Activated CD8-positive, alpha-beta memory T cell treated with anti-CD3 and anti-CD28 coated beads, Interleukin-2, amount 50 U/mL, for 1 hour (primary cell): ENCODE measurements around the gene OR51E1.

Source experiments
- DNase-seq: peaks from one replicate; pipeline ENCODE4 v3.0.0-alpha.2; 2020; ENCODE audit errors: extremely low read depth

OR51E1 gene

DNA sequence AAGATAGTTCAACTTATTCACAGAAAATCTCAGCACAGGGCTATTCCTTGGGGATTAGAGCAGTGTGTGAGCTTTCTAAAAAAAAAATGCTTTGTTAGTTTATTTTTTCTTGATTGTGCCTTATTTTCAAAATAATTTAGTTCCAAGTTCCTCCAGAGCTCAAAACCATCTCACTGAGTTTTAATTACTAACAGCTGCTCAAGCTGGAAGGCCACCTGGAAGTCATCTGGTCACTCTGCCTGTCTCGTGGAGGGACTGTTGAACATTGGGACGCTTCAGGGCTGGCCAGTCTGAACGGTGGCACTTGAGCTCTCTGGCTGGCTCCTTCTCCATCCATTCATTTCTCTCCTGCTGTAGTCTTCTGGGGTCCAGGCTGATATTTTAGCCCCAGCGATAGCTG is 4.0 kb downstream of the OR51E1 start:
- no peak for DNase-seq

DNA sequence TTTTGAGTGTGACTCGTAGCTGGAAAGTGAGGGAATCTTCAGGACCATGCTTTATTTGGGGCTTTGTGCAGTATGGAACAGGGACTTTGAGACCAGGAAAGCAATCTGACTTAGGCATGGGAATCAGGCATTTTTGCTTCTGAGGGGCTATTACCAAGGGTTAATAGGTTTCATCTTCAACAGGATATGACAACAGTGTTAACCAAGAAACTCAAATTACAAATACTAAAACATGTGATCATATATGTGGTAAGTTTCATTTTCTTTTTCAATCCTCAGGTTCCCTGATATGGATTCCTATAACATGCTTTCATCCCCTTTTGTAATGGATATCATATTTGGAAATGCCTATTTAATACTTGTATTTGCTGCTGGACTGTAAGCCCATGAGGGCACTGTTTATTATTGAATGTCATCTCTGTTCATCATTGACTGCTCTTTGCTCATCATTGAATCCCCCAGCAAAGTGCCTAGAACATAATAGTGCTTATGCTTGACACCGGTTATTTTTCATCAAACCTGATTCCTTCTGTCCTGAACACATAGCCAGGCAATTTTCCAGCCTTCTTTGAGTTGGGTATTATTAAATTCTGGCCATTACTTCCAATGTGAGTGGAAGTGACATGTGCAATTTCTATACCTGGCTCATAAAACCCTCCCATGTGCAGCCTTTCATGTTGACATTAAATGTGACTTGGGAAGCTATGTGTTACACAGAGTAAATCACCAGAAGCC is 11.0 kb downstream of the OR51E1 start:
- no peak for DNase-seq

DNA sequence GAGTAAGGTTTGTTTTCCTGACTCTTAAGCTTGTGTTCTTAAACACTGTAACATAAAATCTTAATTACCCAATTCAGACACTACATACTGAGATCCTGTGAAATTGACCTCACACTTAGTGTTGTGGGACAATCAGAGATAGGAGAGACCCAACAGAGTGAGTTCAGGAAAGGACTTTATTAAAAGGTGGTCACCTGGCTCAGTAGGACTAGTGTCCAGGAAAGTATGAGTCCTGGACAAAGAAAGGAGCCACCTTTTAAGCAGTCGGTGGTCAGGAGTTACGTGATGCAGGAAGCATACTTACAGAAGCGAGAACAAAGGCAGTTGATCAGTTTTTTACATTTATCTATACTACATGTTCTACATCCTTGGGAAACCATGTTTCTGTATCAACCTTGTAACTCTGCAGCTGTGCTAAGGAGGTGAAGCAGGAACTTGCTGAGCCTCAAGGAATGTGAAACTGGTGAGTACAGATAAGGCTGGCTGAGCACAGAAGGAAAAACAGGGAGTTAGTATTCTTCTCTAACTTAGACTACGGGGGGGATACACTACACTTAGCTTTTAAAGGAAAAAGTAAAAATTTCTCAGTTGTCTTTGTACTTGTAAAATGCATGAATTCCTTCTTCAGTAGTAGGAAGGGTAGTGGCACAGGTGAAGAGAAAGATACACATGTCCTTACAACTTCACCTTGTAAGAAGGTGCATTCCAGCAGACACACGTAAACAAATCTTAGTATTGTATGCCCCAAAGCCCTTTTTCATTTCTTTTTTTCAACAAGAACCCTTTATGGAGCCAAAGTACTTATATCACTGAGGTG is 15.1 kb downstream of the OR51E1 start:
- DNase-seq = no peak

DNA sequence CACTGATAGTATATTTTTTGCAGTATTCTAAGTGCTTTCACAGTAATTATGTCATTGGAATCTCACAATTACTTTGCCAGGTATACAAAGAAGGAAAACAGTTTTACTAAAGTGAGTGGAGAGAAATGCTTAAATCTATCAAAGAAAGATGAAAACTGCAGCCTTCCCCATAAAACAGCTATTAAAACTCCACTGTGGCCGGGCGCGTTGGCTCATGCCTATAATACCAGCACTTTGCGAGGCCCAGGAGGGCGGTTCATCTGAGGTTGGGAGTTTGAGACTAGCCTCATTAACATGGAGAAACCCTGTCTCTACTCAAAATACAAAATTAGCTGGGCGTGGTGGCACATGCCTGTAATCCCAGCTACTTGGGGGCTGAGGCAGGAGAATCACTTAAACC is 19.1 kb downstream of the OR51E1 start:
- DNase-seq = no peak

DNA sequence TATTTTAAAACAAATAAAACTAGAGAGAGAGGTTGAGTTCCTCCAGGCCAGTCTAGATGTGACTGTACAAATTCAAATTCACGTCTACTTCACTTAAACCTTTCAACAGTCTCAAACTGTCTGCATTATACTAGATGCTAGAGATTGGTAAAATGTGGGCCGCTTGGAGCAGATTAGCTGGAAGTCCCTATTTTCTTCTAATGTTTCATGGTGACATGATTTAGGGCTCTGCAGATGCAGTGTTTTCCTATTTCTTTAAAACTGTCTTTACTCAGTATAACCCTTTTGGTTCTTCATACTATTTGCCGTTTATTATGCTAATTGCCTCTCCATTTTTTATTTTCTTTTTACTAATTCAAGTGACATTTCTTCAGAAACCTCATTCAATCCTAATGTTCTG is 20.4 kb downstream of the OR51E1 start:
- no peak for DNase-seq

DNA sequence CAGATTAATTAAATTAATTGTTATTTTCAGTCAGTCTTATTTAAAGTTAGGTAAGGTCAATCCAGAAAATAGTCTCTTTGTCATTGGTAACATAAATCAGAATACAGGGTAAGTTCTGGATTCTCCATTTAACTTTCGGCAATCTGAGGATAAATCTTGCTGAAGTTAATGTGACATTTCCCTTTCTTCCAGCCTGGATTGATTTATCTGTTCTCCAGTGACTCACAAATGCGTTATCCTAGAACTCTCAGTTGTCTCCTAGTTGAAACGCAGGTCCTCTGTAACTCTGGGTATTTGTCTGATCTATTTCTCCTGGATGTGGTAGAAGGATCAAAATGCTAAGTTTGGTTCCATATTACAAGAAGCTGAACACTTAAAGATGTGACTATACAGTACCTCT is 21.0 kb downstream of the OR51E1 start:
- no peak for DNase-seq

DNA sequence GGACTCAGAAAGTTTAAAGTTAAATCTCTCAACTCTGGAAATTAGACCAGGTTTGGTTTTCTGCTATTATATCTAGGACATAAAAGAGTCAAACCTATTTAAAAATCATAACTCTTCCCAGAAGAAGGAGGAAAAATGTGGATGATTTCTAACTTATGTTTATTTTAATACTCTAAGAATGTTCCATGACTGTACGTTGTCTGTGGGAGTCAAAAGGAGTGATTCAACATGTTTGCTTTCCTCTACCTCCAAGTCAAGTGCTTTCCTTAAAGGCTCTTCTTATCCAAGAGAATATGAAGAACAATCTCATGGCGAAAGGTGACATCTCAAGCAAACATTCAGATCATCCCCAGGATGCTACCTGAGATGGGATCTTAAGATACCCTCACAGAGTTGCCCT is 21.6 kb downstream of the OR51E1 start:
- DNase-seq = no peak

DNA sequence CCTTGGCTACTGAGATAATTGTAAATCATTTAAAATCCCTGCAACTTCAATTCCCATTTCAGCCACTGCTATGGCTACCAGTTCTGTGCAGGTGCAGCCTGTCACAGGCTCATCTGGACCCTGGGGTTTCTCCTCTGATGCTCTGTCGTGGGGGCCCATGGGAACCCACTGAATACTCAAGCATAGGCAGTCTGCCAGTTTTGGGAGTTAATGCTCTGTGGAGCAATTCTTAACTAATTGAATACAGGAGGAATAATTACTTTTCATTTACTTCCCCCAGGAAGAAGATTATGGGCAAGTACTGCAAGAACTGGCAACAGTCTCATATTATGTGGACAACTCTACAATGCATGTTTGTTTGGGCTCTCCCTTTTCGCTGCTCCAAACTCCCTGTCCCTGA is 28.0 kb downstream of the OR51E1 start:
- no peak for DNase-seq

DNA sequence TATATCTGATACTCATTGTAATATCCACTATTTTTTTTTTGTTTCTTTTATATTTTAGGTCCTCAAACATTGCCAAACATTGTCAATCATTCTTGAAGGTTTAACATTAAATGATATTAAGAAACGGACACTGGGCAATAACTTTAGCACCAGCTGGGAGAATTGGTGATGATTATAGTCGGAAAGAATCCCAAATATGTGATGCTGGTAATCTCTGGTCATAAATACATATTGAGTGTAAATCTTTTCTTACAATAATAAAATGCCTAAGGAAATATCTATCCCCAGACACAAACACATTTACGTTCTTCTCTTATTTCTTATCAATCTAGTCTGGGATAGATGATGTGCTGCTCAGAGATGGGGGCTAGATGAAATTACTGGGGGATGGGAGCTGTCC is 28.7 kb downstream of the OR51E1 start:
- no peak for DNase-seq

DNA sequence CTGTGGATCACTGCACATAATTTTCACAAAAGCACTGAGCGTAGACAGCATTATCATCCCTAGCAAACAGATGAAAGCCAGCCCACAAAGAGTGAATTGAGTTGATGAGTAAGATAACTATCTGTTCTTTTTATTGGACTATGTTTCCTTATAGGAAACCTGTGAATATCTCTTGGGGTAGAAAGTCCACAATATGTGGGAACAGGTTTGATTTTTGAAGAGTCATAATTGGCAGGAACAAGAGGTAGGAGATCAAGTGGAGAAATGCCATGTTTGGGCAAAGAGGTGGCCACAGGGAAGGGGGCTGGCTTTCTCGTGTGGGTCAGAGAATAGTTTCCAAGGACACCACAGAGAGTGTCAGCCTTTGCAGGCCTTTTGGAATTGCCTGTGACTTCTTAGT is 30.0 kb downstream of the OR51E1 start:
- no peak for DNase-seq

DNA sequence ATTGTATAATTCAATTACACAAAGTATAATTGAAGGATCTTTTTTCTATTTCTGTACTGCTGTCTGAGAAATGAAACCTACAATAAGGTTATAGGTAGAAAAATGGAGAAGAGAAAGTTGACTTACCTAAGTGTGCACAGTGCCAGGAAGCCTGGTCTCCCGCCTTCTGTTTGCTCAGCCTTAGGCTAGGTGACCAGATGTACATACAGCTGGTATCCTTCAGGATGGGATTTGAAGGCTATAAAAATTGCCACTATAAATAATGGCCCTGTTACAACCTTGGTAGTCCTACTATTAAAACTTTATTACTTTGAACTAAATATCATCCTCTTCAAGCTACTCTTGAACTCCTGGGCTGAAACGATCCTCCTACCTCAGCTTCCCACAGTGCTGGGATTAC is 34.2 kb downstream of the OR51E1 start:
- DNase-seq = no peak

DNA sequence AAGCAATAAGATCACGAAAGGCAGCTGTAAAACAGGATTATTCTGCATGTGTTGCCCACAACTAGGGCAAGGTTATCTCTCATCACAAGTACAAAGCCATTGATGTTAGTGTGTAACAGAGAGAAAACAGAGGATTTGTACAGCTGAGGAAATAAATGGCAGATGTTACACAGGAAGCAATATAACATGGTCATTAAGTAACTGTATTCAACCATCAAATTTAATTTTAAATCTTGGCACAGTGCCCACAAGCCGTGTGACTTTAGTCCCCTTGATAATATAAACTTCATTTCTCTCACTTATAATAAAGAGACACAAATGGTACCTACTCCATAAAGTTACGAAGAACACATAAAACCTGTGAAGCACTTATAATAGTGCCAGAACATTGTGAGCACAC is 36.6 kb downstream of the OR51E1 start:
- DNase-seq = no peak

DNA sequence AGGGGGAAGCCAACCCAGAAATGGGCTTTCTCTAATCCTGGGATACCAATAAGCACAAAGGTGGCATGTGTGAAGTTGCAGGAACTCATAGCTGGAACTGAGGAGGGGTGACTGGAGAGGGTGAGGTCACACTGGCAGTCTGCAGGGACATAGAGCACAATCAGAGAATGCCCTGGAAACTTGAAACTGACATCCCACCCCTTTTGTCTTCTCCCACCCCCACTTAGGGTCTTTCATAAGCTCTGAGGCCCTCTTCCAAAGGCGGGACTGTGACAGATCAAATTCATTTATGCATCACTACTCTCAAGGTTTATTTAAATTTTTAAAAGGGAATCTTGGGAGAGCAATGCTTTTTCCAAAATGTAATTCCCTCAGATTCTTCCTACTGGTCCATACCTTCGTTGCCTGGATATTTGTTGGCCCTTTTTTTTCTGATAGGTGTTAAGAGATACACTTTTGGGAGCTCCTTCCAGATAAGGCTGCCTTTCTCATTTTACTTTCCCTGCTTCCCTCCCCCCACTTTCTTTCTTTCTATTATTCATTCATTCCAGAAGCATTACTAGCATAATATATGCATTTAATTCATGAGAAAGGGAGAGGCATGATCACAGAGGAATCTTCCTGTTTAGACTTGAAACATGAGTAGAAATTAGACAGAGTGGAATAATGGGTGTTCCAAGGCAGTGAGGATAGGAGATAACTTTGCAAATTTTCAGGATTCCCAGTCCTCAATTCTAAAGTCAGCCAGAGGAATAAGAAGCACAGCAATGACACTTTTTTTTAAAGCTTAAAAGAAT is 39.0 kb downstream of the OR51E1 start:
- DNase-seq = no peak

DNA sequence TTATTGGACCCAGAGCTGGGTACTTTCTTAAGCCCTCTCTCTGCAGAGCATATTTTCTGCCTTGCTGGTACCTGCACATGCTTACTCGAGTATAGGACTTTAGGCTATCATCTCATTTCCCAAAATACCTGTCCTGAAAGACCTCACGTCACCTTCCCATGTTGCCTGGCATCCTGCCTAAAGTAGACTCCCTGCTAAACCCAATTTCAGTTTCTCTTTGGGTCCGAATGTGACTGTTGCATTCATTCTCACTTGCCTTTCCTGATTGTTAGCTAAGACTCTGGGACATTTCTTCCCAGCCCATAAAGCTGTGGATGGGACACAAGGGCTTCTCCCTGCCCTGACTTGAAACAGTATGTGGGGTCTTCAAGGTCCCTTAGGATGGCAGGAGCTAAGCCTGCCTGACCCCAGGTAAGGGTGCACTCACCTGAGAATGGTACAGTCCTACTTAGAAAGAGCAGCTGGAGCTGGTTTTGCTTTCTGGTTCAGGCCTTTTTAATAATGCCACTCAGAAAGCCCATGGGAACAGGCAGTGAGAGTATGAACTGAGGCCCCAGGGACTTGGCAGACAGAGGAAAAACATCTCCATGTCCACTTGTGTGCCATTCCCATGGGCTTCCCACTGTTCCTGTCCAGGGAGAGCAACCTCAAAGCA is 41.0 kb downstream of the OR51E1 start:
- DNase-seq = no peak

DNA sequence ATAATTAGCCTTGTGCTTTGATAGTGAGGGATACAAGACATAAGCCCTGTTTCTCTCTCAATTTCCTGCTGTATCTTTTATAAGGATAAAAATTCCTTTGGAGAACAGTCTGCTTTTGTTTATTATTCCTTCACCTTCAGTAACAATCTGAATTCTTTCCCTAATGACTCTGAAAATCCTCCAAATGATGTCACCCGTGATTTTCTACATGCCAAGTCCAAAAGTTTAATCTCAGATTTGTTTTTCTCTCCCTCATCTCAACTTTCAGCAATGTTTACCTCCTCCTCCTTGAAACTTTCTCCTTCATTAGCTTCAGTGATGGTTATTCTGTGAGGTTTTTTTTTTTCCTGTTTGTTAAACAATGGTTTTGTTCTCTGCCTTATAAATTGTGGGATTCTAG is 51.7 kb downstream of the OR51E1 start:
- no peak for DNase-seq

DNA sequence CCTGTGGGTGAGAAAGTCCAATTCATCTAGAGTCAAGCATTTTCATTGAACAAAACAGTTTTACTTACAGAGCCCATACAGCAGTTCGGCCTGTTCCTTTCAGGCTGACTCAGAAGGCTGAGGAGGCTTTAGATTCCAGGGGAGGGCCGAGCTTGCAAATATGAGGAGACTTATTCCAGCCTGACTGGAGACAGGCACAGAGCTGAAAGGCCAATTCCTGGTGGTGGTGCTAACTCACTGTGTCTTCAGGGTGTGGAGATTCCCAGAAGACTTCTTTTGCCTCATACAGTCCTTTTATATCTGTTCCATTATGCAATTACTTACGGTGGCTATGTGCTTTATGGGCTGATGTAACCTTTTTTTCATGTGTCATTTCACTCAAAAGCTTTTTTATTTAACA is 53.8 kb downstream of the OR51E1 start, which contains the start of gene OR51E2:
OR51E2 (minus strand) TSS at position 269 of the 400 bp plus-strand sequence. CDS start 15,142 bp downstream, outside the sequence.
- no peak for DNase-seq

DNA sequence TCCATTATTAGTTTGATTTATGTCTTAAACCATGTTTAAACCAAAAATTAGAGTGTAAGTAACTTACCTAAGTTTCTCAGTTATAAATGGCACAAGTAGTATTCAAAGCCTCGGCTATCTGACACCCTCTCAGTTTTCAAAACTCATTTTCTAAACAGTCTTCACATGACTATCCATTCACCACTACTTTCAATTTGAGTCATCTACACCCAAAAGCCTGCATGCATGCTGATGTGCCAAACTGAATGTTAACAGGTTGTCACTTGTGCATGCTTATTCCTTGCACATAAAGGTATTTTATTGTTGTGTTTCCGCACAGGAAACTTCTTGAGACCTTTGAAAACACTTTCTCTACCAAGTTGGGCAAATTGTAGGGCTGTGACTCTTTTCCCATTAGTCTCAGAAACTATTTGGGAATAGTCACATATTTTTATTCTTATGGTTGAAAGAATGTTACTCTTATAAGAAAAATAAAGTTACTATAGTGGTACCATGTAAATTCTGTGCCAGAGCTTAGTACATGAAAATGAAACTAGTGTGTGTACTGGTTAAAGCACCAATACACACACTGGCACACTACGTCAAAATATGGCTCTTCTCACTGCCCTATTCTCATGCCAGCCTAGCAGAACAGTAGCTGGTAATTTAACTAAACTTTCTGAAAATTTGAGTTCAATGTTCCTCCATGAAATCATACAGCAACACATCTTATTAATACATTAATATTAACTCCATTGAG is 56.1 kb downstream of the OR51E1 start:
- DNase-seq = no peak

DNA sequence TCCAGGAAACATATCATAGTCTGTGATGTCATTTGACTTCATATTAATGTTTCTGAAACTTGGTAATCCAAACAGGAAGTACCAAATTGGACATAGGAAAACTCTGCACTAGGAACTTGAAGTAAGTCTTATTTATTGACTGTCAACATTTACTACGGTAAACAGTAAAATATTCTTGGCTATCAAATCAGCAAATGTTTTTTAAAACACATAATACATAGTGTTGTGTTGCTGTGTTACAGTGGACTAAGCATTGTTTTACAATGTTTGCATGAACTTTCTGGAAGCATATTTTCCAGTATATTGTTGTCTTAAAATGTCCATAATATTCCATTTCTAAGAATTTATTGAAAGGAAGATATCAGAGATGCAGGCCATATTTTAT is 56.6 kb downstream of the OR51E1 start:
- DNase-seq = no peak

DNA sequence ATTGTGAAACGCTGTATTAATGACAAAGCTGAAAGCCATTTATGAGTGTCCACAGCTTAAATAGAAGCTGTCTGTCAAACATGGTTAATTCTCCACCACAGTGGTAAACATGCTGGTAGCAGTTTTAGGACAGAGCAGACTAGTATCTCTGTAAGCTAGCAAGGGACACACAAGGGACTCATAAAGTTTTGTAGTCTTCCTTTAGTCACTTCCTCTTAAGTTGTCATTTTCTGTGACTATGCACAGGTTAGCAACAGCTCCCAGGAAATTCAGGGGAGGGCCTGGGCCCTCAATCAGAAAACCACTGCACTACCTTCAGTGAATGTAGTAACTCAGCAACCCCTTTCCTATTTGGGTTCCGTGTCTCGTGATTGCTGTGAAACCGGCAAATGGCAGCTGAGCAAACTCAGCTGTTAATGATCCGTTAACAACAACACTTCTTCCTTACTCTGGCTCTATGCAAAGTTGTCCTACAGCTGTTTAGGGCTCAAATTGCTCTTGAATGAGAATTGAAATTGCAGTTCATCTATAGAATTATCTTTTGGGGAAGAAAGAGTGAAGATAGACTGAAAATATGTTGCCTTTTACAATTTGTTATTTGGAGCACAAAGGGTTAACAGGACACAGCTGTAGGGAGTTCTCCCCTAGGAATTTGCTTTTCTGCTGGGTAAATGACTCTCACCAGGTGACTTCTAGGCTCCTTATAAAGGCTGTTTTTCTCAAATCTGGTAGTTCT is 60.4 kb downstream of the OR51E1 start, which contains the start of gene MMP26:
MMP26 (plus strand) TSS at position 731 of the 736 bp plus-strand sequence.
- no peak for DNase-seq

DNA sequence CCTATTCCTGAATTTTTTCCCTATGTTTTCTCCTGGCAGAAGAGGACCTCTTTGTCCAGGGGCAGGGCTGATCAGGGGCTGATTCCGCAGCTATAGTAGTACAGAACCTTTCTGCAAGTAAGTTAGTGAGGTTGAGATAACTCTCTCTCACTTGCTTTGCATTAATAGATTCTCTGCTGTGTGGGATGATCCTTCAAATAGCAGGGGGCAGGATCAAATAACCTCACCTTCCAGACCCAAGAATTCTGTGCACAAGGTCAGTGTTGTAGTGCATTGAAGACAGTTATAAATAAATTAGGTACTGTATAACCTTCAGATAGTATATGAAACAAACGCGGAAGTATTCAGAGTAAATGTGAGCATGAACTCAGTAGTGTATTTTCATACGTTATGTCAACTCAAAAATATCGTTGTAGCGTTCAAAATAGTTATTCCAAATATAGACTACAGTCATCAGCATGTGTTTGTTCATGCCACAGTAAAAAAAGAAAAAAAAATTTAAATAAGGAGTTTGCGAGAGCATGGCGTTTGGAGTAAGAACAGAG is 61.1 kb downstream of the OR51E1 start:
- DNase-seq = no peak
